Measurements from ENCODE around the gene NOL9. TPM values are rescaled to one million over a fixed set of nuclear protein-coding genes. Genes with fewer than 3 reads are reported as not detected.

NOL9 gene
- total RNA-seq, 2 experiments from 2014 or later = 39.7 to 40.4 TPM

GRCh38 chr1:6483017-6483760 lies 71.1 kb downstream of the NOL9 start:
- ChIA-PET CTCF (interaction anchor here (0.6 to 1.4 kb wide), 4 partner anchors 9 to 35 kb away, joined by 3 to 4 read pairs (median 3); no protein-coding TSS in a partner anchor), POLR2A (no interaction called here)
- Mint-ChIP-seq H3K27ac (no peak overlapping the region), H3K36me3 (ENCODE audit: low read depth) (no peaks in the 10 kb centered on the region), H3K9me3 (no peaks in the 10 kb centered on the region), H3K4me1 (ENCODE audit: low read depth) (peaks cover 10% of the 10 kb centered on the region), H3K27me3 (peaks cover 18% of the 10 kb centered on the region), H3K4me3 (no peak overlapping the region)
- intact Hi-C loops (cut with micrococcal nuclease) = no loop called here
- DNase-seq (no peak), ATAC-seq (no peak)
- TF ChIP-seq, protein P1, sequence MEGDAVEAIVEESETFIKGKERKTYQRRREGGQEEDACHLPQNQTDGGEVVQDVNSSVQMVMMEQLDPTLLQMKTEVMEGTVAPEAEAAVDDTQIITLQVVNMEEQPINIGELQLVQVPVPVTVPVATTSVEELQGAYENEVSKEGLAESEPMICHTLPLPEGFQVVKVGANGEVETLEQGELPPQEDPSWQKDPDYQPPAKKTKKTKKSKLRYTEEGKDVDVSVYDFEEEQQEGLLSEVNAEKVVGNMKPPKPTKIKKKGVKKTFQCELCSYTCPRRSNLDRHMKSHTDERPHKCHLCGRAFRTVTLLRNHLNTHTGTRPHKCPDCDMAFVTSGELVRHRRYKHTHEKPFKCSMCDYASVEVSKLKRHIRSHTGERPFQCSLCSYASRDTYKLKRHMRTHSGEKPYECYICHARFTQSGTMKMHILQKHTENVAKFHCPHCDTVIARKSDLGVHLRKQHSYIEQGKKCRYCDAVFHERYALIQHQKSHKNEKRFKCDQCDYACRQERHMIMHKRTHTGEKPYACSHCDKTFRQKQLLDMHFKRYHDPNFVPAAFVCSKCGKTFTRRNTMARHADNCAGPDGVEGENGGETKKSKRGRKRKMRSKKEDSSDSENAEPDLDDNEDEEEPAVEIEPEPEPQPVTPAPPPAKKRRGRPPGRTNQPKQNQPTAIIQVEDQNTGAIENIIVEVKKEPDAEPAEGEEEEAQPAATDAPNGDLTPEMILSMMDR (IDR thresholded peaks at IDR 0.05) = no peak

DNA sequence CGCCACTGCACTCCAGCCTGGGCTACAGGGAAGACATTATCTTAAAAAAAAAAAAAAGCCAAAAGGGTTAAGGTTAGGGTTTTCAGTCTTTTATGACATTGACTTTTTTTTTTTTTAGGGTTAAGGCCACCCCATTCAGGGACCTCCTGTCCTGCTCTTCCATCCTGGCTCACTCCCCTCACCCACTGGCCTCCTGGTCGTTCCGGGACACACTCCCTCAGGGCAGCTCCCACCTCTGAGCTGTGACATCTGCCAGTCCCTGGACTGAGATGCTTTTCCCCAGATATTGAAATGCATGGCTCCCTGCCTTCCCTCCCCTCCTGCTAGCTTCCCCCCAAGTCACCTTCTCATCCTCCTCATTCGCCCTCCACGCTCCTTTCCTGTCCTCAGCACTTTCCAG lies 72.5 kb downstream of the NOL9 start:
- H3K4me1 Mint-ChIP-seq (ENCODE audit: low read depth) = peaks cover 10% of the 10 kb centered on the region
- POLR2A ChIA-PET = no interaction called here
- no peaks in the 10 kb centered on the region for H3K9me3 Mint-ChIP-seq
- H3K36me3 Mint-ChIP-seq (ENCODE audit: low read depth) = no peaks in the 10 kb centered on the region
- CTCF ChIA-PET = interaction anchor here (0.6 to 3.4 kb wide), 3 partner anchors 9 to 165 kb away, joined by 3 to 27 read pairs (median 8); partner anchors contain the start of gene PLEKHG5
- peaks cover 17% of the 10 kb centered on the region for H3K27me3 Mint-ChIP-seq
- no peak for DNase-seq
- H3K27ac Mint-ChIP-seq = no peak overlapping the region
- intact Hi-C loops (cut with micrococcal nuclease) = no loop called here
- H3K4me3 Mint-ChIP-seq = no peak overlapping the region
- ATAC-seq = no peak
- TF ChIP-seq, protein P1 (IDR thresholded peaks at IDR 0.05) = no peak

GRCh38 chr1:6477039-6477820 lies 77.1 kb downstream of the NOL9 start:
- intact Hi-C loops (cut with micrococcal nuclease) = no loop called here
- H3K36me3 Mint-ChIP-seq (ENCODE audit: low read depth) = no peaks in the 10 kb centered on the region
- CTCF ChIA-PET = interaction anchor here (1.1 to 2.5 kb wide), 4 partner anchors 9 to 54 kb away, joined by 3 to 16 read pairs (median 10); partner anchors contain the start of gene TNFRSF25
- DNase-seq (no peak), ATAC-seq (no peak)
- H3K27ac Mint-ChIP-seq = no peak overlapping the region
- H3K27me3 Mint-ChIP-seq = no peaks in the 10 kb centered on the region
- H3K4me1 Mint-ChIP-seq (ENCODE audit: low read depth) = peaks cover 2% of the 10 kb centered on the region
- POLR2A ChIA-PET = interaction anchor here (0.6 to 1.0 kb wide), 4 partner anchors 9 to 58 kb away, joined by 3 read pairs; no protein-coding TSS in a partner anchor
- TF ChIP-seq, protein P1 (IDR thresholded peaks at IDR 0.05) = no peak
- H3K4me3 Mint-ChIP-seq = no peak overlapping the region
- no peaks in the 10 kb centered on the region for H3K9me3 Mint-ChIP-seq

- ATAC-seq = no peak
- H3K4me1 Mint-ChIP-seq (ENCODE audit: low read depth) = peaks cover 2% of the 10 kb centered on the region
- no peak overlapping the region for H3K4me3 Mint-ChIP-seq
- CTCF ChIA-PET = interaction anchor here (1.0 to 2.5 kb wide), 7 partner anchors 9 to 39 kb away, joined by 3 to 16 read pairs (median 4); partner anchors contain the start of gene TNFRSF25
- POLR2A ChIA-PET = interaction anchor here (0.6 kb wide), 1 partner anchor 14 kb away, joined by 3 read pairs; no protein-coding TSS in a partner anchor
- intact Hi-C loops (cut with micrococcal nuclease) = no loop called here
- no peak overlapping the region for H3K27ac Mint-ChIP-seq
- no peaks in the 10 kb centered on the region for H3K27me3 Mint-ChIP-seq
- H3K9me3 Mint-ChIP-seq = no peaks in the 10 kb centered on the region
- no peaks in the 10 kb centered on the region for H3K36me3 Mint-ChIP-seq (ENCODE audit: low read depth)
- no peak for DNase-seq
- TF ChIP-seq, protein P1 (IDR thresholded peaks at IDR 0.05) = no peak
Measured at GRCh38 chr1:6476483-6476882, 77.8 kb downstream of the NOL9 start.
